Measurements from ENCODE around the gene RTKN2.
"Not testable (repeated sequence)": the region's sequence is repeated elsewhere in the genome, so short reads cannot be mapped to it uniquely, and the experiment has no call there.

The RTKN2 gene

GRCh38 chr10:62268399-62269114 lies at the start of gene RTKN2:
Gene RTKN2, minus strand, starts transcription at chr10:62268844. Its CDS starts 234 bp downstream, at chr10:62268610.
- DNase-seq: peak; percentile 77

- DNase-seq: no peak
These were observed 48.6 kb upstream of the RTKN2 start for GRCh38 chr10:62317257-62317656.

- DNase-seq: no peak
These were observed 40.6 kb upstream of the RTKN2 start for GRCh38 chr10:62309254-62309653.

- no peak for DNase-seq
These were observed 39.5 kb upstream of the RTKN2 start for GRCh38 chr10:62308101-62308500.

- DNase-seq: no peak
These were observed 39.0 kb upstream of the RTKN2 start for GRCh38 chr10:62307635-62308034.

GRCh38 chr10:62306663-62307062 lies 38.0 kb upstream of the RTKN2 start:
- peak; percentile 5 for DNase-seq

- DNase-seq: no peak
These were observed 37.2 kb upstream of the RTKN2 start for GRCh38 chr10:62305813-62306212.

- DNase-seq: no peak
These were observed 35.3 kb upstream of the RTKN2 start for GRCh38 chr10:62303922-62304321.

- no peak for DNase-seq
These were observed 34.1 kb upstream of the RTKN2 start for GRCh38 chr10:62302760-62303159.

GRCh38 chr10:62297857-62298256 lies 29.2 kb upstream of the RTKN2 start:
- no peak for DNase-seq

GRCh38 chr10:62284221-62284620 lies 15.6 kb upstream of the RTKN2 start:
- no peak for DNase-seq

GRCh38 chr10:62281348-62281747 lies 12.7 kb upstream of the RTKN2 start:
- not testable (repeated sequence) for DNase-seq

GRCh38 chr10:62280392-62280791 lies 11.7 kb upstream of the RTKN2 start:
- not testable (repeated sequence) for DNase-seq

- DNase-seq: no peak
These were observed 9.8 kb upstream of the RTKN2 start for GRCh38 chr10:62278441-62278910.

GRCh38 chr10:62277971-62278370 lies 9.3 kb upstream of the RTKN2 start:
- DNase-seq: no peak

- no peak for DNase-seq
These were observed 1.4 kb upstream of the RTKN2 start for GRCh38 chr10:62270020-62270419.

GRCh38 chr10:62268027-62268398 lies 631 bp downstream of the RTKN2 start:
- DNase-seq: no peak

- no peak for DNase-seq
These were observed 2.0 kb downstream of the RTKN2 start for GRCh38 chr10:62266611-62267010.

- no peak for DNase-seq
These were observed 2.5 kb downstream of the RTKN2 start for GRCh38 chr10:62266147-62266546.

GRCh38 chr10:62264702-62265436 lies 3.8 kb downstream of the RTKN2 start:
- DNase-seq: peak; percentile 33

GRCh38 chr10:62264126-62264525 lies 4.5 kb downstream of the RTKN2 start:
- DNase-seq: no peak

- no peak for DNase-seq
These were observed 7.0 kb downstream of the RTKN2 start for GRCh38 chr10:62261666-62262065.

- no peak for DNase-seq
These were observed 8.6 kb downstream of the RTKN2 start for GRCh38 chr10:62259998-62260397.

GRCh38 chr10:62259456-62259855 lies 9.2 kb downstream of the RTKN2 start:
- no peak for DNase-seq
